Chondrocyte (in vitro differentiated cells): Measurements from ENCODE around the gene USP7. TPM values are rescaled to one million over a fixed set of nuclear protein-coding genes. Genes with fewer than 3 reads are reported as not detected.
A peak's percentile ranks its signal among the peaks of the same experiment; 100 is the strongest.

Experiments
- DNase-seq: peaks from one replicate; pipeline ENCODE4 v3.0.0; 2021; ENCODE audit warnings: mixed read lengths, low spot score
- H3K27ac Mint-ChIP-seq: one replicate; pipeline ENCODE4 v1.8.0; 2021; ENCODE audit warnings: mild to moderate bottlenecking, moderate library complexity, mixed read lengths; ENCODE audit not compliant: unreplicated experiment
- H3K27me3 Mint-ChIP-seq: 2 replicates; pipeline ENCODE4 v1.8.0; 2021; ENCODE audit warnings: low read depth, mixed read lengths
- H3K36me3 Mint-ChIP-seq: 2 replicates; pipeline ENCODE4 v1.8.0; 2021; ENCODE audit warnings: low read depth, mixed read lengths
- H3K4me1 Mint-ChIP-seq: 2 replicates; pipeline ENCODE4 v1.8.0; 2021; ENCODE audit warnings: low read depth, mild to moderate bottlenecking, mixed read lengths
- H3K4me3 Mint-ChIP-seq: one replicate; pipeline ENCODE4 v1.8.0; 2021; ENCODE audit warnings: mild to moderate bottlenecking, moderate library complexity, mixed read lengths; ENCODE audit not compliant: unreplicated experiment
- H3K9me3 Mint-ChIP-seq: 2 replicates; pipeline ENCODE4 v1.8.0; 2021; ENCODE audit warnings: low read depth, mixed read lengths
- total RNA-seq: library from RNA; stranded (reverse); gene quantifications from 3 replicates; pipeline ENCODE4 v1.2.1, GENCODE V29; 2021
- TF ChIP-seq, protein P1 (sequence below): fragments of 200-600 bp; sonication (generic); IDR thresholded peaks from 2 replicates; pipeline ENCODE4 v1.5.0; 2021; ENCODE audit warnings: antibody characterized with exemption, mild to moderate bottlenecking, moderate library complexity

Gene USP7
- total RNA-seq, 1 donor from 2014 or later: 90.6 TPM

DNA sequence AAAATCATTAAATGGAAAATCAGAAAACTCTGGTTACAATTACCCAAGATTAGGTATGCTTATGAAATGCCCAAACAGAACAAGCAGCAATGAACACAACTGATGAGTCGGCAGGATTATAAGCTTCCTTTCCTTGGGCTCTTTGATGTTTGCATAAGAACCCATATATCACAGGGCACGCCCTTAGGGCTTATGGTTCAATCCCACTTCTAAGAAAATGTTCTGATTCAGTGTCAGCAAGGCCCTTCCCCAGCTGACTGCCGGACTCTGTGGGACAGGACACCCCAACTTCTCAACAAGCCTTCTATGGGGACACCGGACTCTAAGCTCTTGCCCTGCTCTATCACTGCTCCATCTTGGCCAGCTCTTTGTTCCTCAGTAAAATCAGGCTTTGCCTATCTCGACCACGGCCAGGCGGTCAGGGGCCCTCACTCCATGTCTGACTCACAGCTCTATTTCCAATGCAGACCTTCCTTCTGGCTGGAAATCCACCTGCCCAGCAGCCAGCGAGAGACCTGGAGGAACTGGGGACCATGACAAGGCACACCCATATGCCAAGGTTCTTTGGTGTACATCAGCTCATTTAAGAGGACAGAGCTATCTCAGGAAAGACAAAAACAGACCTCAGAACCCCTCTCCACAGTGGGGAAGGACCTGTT lies 54.8 kb downstream of the USP7 start:
- H3K27me3 Mint-ChIP-seq: no peaks in the 10 kb centered on the region
- peaks cover 31% of the 10 kb centered on the region for H3K36me3 Mint-ChIP-seq
- peaks cover 15% of the 10 kb centered on the region for H3K4me1 Mint-ChIP-seq
- TF ChIP-seq, protein P1, sequence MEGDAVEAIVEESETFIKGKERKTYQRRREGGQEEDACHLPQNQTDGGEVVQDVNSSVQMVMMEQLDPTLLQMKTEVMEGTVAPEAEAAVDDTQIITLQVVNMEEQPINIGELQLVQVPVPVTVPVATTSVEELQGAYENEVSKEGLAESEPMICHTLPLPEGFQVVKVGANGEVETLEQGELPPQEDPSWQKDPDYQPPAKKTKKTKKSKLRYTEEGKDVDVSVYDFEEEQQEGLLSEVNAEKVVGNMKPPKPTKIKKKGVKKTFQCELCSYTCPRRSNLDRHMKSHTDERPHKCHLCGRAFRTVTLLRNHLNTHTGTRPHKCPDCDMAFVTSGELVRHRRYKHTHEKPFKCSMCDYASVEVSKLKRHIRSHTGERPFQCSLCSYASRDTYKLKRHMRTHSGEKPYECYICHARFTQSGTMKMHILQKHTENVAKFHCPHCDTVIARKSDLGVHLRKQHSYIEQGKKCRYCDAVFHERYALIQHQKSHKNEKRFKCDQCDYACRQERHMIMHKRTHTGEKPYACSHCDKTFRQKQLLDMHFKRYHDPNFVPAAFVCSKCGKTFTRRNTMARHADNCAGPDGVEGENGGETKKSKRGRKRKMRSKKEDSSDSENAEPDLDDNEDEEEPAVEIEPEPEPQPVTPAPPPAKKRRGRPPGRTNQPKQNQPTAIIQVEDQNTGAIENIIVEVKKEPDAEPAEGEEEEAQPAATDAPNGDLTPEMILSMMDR: no peak
- H3K4me3 Mint-ChIP-seq: no peak overlapping the region
- DNase-seq: no peak
- H3K9me3 Mint-ChIP-seq: no peaks in the 10 kb centered on the region
- H3K27ac Mint-ChIP-seq: peak overlapping the region; percentile 34

DNA sequence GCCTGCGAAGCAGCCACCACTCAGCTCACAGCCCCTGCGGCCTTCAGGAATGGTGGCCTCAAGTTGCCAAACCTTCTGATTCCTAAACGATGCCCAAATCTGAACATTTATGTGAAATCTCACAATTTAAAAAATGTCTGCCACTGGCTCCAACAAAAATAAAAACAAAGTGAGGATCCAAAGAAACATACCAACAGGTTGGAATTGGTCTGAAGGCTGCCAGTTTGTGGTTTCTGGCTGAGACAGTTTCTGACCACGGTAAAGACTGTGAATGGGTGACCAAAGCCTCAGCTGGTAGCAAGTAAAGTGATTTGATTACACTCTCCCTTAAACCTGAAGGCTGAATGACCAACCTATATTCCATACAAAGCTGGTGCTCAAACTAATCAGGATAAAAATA lies 56.6 kb downstream of the USP7 start:
- TF ChIP-seq, protein P1: no peak
- Mint-ChIP-seq H3K9me3 (no peaks in the 10 kb centered on the region), H3K4me3 (no peak overlapping the region), H3K27ac (peak overlapping the region; percentile 65), H3K27me3 (no peaks in the 10 kb centered on the region), H3K4me1 (peaks cover 15% of the 10 kb centered on the region), H3K36me3 (peaks cover 33% of the 10 kb centered on the region)
- DNase-seq: no peak

DNA sequence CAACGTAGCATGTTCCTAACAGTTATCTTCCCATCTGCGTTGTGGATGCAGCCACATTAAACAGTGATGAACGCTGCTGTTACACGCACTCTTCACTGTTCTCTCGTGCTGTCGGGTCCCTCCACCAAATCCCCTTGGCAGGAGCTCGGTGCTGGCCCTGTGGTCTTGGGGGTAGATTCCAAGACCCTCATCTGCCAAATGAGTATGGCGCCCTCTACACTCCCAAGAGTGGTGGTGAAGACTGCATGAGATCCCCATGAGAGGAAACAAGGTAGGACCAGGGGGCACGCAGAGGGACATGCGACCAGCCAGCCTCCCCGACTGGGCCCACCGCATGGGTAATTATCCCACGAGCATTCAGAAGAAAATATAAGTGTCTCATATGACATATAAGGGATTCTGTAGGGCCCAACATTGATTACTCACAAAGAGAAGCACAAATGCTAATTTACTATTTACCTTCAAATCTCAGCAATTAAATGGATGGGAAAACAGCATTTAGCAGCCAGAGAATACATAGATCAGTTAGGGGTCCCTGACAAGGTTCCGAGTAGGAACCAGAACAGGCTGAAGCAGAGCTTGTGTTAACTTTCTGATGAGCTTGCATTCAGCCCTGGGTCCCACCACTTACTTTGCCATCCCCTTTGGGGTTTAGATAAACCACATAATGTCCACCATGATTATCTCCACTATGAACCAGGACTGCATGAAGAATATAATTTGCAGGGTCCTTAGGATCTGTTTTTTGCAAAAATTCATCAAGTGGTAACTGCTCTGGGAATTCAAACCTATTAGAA lies 57.7 kb downstream of the USP7 start:
- no peaks in the 10 kb centered on the region for H3K9me3 Mint-ChIP-seq
- H3K4me3 Mint-ChIP-seq: no peak overlapping the region
- H3K27me3 Mint-ChIP-seq: no peaks in the 10 kb centered on the region
- peaks cover 11% of the 10 kb centered on the region for H3K4me1 Mint-ChIP-seq
- peaks cover 35% of the 10 kb centered on the region for H3K36me3 Mint-ChIP-seq
- TF ChIP-seq, protein P1: no peak
- DNase-seq: peak; percentile 49
- peak overlapping the region; percentile 23 for H3K27ac Mint-ChIP-seq

DNA sequence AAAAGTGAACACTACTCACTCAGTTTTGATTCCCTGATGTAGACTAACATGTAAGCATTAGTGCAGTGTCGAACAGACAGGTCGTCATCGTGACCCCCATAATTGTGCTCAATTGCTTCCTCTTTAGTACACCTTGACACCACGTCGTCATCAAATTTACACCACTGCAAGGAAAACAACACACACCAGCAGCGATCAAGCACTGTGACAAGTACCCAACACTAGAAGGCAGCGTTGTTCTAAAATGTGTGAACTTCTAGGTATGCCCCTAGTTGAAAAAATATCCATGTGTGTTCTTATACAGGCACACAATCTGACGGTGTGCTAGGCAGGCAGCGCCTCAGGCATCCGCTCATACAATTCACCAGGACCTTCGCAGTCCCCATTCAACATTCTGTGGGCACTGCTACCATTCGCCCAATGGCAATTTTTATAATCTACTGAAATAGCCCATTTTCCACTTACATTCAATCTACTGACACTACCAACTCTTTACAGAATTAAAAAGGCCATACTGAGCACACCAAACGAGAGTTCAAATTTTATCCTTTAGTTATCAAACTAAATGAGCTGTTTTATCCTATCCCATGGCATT lies 58.4 kb downstream of the USP7 start:
- no peak overlapping the region for H3K27ac Mint-ChIP-seq
- H3K36me3 Mint-ChIP-seq: peaks cover 37% of the 10 kb centered on the region
- no peak overlapping the region for H3K4me3 Mint-ChIP-seq
- TF ChIP-seq, protein P1: peak; percentile 74
- peaks cover 11% of the 10 kb centered on the region for H3K4me1 Mint-ChIP-seq
- no peak for DNase-seq
- no peaks in the 10 kb centered on the region for H3K27me3 Mint-ChIP-seq
- H3K9me3 Mint-ChIP-seq: no peaks in the 10 kb centered on the region

DNA sequence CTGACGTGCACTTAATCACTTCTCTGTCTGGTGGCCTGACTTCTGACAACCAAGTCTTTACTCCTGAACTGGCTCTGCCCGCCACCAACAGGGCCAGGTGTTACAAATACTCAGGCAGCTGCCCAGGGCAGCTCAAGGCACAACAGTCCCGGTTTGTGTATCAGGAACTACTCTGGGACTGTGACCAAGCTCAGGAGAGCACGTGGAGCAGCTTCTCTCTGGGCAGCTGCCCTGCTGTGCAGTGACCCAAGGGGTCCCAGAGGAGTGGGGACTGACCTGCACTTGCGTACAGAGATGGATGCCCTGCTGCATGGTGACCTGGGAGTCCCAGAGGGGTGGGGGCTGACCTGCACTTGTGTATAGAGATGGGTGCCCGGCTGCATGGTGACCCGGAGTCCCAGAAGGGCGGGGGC lies 59.7 kb downstream of the USP7 start:
- H3K36me3 Mint-ChIP-seq: peaks cover 40% of the 10 kb centered on the region
- peaks cover 11% of the 10 kb centered on the region for H3K4me1 Mint-ChIP-seq
- DNase-seq: peak; percentile 58
- TF ChIP-seq, protein P1: no peak
- H3K27me3 Mint-ChIP-seq: no peaks in the 10 kb centered on the region
- H3K4me3 Mint-ChIP-seq: no peak overlapping the region
- no peaks in the 10 kb centered on the region for H3K9me3 Mint-ChIP-seq
- no peak overlapping the region for H3K27ac Mint-ChIP-seq
